ENCODE data around the gene XIRP2.

Gene XIRP2

GRCh38 chr2:167292430-167293171, 404.3 kb downstream of the XIRP2 start, which contains the start of gene B3GALT1:
Gene B3GALT1 (plus strand): TSS chr2:167293001.
- peak; percentile 29 for DNase-seq (ENCODE audit: low spot score)

DNA sequence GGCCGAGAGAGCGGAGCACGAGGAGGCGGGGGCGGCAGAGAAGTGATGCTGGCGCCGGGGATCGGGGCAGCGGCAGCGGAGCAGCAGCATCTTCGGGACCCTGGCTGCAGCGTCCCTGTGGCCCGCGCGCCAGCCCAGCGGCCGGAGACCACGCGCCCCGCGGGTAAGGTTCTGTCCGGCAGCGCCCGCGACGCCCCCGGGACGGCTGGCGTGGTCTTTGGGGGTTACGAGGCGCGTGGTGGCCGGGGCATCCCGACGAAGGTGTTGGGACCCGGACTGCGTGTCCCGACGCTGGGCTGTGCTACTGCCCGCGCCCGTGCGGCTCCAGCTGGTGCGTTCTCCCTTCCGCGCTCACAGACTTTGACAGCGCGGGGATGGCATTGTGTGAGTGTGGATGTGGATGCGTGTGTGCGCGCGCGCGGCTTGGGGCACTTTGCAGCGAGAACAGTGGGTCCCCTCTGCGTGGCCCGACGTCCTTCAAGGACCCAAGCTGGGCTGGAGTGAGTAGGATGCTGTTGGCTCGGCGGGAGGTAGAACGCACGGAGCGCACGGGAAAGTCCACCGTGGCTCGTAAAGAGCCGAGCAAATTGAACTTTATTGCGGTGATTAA, 405.0 kb downstream of the XIRP2 start:
- no peak for DNase-seq (ENCODE audit: low spot score)

- no peak for DNase-seq (ENCODE audit: low spot score)
These were observed 405.9 kb downstream of the XIRP2 start for GRCh38 chr2:167293943-167294775.

DNA sequence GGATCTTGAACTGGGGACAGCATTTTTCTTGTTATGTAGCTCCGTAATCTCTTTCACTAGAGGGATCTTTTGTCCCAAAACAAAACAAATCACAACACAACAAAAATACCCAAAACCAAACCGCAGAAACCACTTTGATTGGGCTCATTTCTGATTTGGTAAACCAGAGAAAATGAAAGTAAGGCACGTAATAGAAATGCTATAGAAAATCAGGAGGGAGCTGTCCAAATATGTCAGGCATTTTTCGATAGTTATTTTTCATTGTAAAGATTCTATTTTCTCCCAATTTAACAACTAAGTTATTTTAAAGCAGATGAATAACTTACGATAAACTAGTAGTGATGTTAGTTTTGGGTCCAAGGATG, 406.5 kb downstream of the XIRP2 start:
- DNase-seq (ENCODE audit: low spot score), result no peak

- DNase-seq (ENCODE audit: low spot score), result no peak
These were observed 409.0 kb downstream of the XIRP2 start for GRCh38 chr2:167297292-167297691.

DNA sequence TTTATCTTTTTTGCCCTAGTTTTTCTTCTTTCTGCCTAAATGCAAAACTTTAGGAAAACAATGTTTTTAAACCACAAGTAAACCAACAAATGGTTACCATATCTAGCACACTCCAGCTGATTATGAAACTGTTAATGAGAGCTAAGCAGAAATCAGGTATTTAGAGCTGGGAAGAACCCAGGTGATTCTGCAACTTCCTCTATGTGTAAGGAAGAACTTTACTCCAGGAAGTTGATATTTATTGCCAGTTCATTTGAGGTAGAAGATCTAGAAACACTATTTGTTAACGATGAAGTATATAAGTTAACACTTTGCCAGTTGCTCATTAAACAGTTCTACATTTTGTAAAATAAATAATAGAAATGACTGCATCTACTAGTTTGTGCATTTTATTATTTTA, 409.7 kb downstream of the XIRP2 start:
- DNase-seq (ENCODE audit: low spot score), result no peak

Measured in CD4-positive, alpha-beta T cell treated with Interleukin-2 at 100 ng/mL for 4 hours (primary cell).